GM10248 (cell line): Measurements from ENCODE around the gene ADAMTS15.

ENCODE experiments used
- CTCF ChIA-PET: fragments of 300-600 bp; sonication (Branson Sonifier 250); formaldehyde crosslinking; extraction: SDS; loops from one replicate; lab custom pipeline; 2021; ENCODE audit warnings: antibody characterized with exemption; lab: Yijun Ruan, JAX
- POLR2A ChIA-PET: fragments of 350-650 bp; sonication (Branson Sonifier 250); formaldehyde crosslinking; extraction: SDS; loops from one replicate; lab custom pipeline; 2020; ENCODE audit warnings: antibody characterized with exemption; lab: Yijun Ruan, JAX
- DNase-seq: peaks from one replicate; pipeline ENCODE4 v3.0.0; 2012; ENCODE audit errors: extremely low spot score
- TF ChIP-seq, protein P1 (sequence below): IDR thresholded peaks from 2 replicates; pipeline ENCODE4 v1.5.1; 2012; ENCODE audit warnings: mild to moderate bottlenecking, low read depth; ENCODE audit errors: extremely low read depth, missing control alignments, control extremely low read depth

The ADAMTS15 gene

GRCh38 chr11:130422251-130422995 is 26.0 kb upstream of the ADAMTS15 start:
- POLR2A ChIA-PET = no interaction called here
- CTCF ChIA-PET = interaction anchor here (1.3 to 1.7 kb wide), 2 partner anchors 11 to 439 kb away, joined by 3 to 5 read pairs; no protein-coding TSS in a partner anchor
- TF ChIP-seq, protein P1, sequence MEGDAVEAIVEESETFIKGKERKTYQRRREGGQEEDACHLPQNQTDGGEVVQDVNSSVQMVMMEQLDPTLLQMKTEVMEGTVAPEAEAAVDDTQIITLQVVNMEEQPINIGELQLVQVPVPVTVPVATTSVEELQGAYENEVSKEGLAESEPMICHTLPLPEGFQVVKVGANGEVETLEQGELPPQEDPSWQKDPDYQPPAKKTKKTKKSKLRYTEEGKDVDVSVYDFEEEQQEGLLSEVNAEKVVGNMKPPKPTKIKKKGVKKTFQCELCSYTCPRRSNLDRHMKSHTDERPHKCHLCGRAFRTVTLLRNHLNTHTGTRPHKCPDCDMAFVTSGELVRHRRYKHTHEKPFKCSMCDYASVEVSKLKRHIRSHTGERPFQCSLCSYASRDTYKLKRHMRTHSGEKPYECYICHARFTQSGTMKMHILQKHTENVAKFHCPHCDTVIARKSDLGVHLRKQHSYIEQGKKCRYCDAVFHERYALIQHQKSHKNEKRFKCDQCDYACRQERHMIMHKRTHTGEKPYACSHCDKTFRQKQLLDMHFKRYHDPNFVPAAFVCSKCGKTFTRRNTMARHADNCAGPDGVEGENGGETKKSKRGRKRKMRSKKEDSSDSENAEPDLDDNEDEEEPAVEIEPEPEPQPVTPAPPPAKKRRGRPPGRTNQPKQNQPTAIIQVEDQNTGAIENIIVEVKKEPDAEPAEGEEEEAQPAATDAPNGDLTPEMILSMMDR = no peak
- DNase-seq = no peak

GRCh38 chr11:130423541-130424142 is 24.8 kb upstream of the ADAMTS15 start:
- CTCF ChIA-PET = no interaction called here
- POLR2A ChIA-PET = no interaction called here
- no peak for DNase-seq
- TF ChIP-seq, protein P1 = no peak

GRCh38 chr11:130424613-130425140 is 23.8 kb upstream of the ADAMTS15 start:
- DNase-seq = no peak
- CTCF ChIA-PET = interaction anchor here (1.4 to 1.9 kb wide), 2 partner anchors 10 to 437 kb away, joined by 4 to 6 read pairs; no protein-coding TSS in a partner anchor
- TF ChIP-seq, protein P1 = no peak
- POLR2A ChIA-PET = no interaction called here

- TF ChIP-seq, protein P1 = no peak
- CTCF ChIA-PET = interaction anchor here (1.4 to 1.9 kb wide), 3 partner anchors 10 to 439 kb away, joined by 3 to 6 read pairs (median 4); no protein-coding TSS in a partner anchor
- no peak for DNase-seq
- POLR2A ChIA-PET = no interaction called here
Observed at GRCh38 chr11:130425156-130425555, 23.3 kb upstream of the ADAMTS15 start.

DNA sequence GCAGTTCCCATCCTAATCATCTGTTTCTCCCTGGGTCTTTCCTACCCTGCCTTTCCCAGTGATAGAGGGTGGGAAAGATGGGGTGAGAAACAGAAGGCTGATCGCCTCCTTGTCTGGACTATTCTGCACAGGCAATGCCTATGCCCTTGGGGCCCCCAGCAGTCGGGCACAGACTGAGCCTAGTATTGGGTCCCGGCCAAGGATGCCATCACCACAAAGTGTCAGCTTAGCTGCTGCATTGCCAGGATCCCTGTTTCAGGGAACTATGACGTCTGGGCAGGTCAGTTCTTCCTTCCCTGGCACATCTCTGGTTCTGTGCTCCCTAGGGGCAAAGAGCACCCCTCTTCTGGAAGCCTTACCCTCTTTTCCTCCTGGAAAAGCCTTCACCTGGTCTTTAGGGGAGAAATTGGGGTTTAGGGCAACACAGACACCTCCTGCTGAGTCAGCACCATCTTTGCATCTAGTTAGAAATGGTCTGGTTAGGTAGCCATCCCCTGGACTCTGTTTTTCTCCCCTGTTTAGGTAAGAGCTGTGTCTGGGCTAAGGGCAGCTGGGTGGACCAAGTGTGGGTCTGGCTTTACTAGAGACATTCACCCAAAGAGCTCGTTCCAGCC is 22.1 kb upstream of the ADAMTS15 start:
- CTCF ChIA-PET = interaction anchor here (0.8 to 1.6 kb wide), 5 partner anchors 10 to 438 kb away, joined by 3 to 6 read pairs (median 3); no protein-coding TSS in a partner anchor
- TF ChIP-seq, protein P1 = no peak
- POLR2A ChIA-PET = no interaction called here
- no peak for DNase-seq

DNA sequence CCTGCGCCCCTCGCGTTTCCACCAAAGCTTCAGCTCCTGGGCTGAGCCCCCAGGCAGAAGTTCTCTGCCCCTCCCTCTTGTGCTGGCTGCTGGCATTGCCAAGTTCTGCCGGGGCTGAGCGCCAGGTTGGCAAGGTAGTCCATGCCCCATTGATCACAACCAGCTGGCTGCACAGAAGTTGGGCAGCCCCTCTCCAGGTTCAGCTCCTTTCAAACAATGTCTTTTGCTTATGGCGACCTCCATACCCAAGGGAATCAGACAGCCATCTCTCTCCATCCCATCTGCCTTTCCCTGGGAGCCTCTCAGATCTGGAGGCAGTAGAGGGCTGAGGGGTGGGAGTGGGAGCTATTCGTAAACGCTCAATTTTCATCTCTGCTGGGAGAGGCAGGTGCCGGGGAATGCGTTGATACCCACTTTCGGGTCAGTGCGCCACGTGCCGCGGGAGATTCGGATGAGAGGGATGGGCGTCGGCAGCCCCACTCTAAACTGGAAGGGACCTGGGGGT is 21.6 kb upstream of the ADAMTS15 start:
- TF ChIP-seq, protein P1 = no peak
- DNase-seq = no peak
- ChIA-PET POLR2A (no interaction called here), CTCF (interaction anchor here (0.8 to 1.6 kb wide), 5 partner anchors 10 to 437 kb away, joined by 3 to 6 read pairs (median 3); no protein-coding TSS in a partner anchor)
